Mucosa of rectum (tissue), 2 donors: ENCODE results near the gene MTFMT.

Experiments
- H3K27ac ChIP-seq, 2 donors: one replicate each; pipeline ENCODE4 v1.7.0; 2013; ENCODE audit warnings: inconsistent platforms in 2 of 2, low read depth in 2 of 2, low read length in 2 of 2
- H3K27me3 ChIP-seq, 2 donors: one replicate each; pipeline ENCODE4 v1.7.0; 2013; ENCODE audit warnings: low read length in 2 of 2; ENCODE audit not compliant: control insufficient read depth in 2 of 2, insufficient read depth in 2 of 2
- H3K36me3 ChIP-seq, 2 donors: one replicate each; pipeline ENCODE4 v1.7.0; 2013; ENCODE audit warnings: low read length in 2 of 2; ENCODE audit not compliant: control insufficient read depth in 2 of 2, insufficient read depth in 2 of 2
- H3K4me1 ChIP-seq, 2 donors: one replicate each; pipeline ENCODE4 v1.7.0; 2013; ENCODE audit warnings: low read length in 2 of 2, mild to moderate bottlenecking in 1 of 2; ENCODE audit not compliant: control insufficient read depth in 2 of 2, insufficient read depth in 2 of 2
- H3K4me3 ChIP-seq, 2 donors: one replicate each; pipeline ENCODE4 v1.7.0; 2013; ENCODE audit warnings: low read length in 2 of 2
- H3K9ac ChIP-seq, 2 donors: one replicate each; pipeline ENCODE4 v1.7.0; 2013; ENCODE audit warnings: low read length in 2 of 2, low read depth in 1 of 2, mild to moderate bottlenecking in 1 of 2
- H3K9me3 ChIP-seq, 2 donors: one replicate each; pipeline ENCODE4 v1.7.0; 2013; ENCODE audit warnings: low read length in 2 of 2; ENCODE audit not compliant: control insufficient read depth in 2 of 2
- donor health status: healthy.
- donor health status: Normal muscosa, but diverticular disease.

Gene MTFMT

DNA sequence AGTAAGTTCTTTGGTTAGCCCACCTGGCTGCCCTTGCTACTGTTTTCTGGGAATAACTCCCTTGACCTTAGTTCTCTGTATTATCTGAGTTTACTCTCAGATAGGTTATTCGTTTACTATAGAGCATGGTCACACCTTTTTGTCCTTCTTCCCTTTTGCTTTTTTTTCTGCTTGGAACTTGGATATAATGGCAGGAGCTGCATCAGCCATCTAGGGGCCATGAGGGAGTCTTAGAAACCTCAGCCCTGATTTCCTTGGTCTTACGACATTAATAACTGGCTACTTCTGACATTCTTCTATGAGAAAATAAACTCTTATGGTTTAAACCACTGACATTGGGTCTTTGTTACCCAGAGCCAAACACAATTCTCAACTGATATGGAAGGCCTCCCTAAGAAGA lies 12.3 kb upstream of the MTFMT start:
- Histone ChIP-seq H3K9ac (no peak overlapping the region), H3K9me3 (no peaks in the 10 kb centered on the region), H3K27me3 (no peaks in the 10 kb centered on the region), H3K36me3 (no peaks in the 10 kb centered on the region), H3K4me1 (peaks cover 32 to 45% of the 10 kb centered on the region in 2 donors), H3K4me3 (no peak overlapping the region), H3K27ac (peak overlapping the region; percentile 89 to 90)

DNA sequence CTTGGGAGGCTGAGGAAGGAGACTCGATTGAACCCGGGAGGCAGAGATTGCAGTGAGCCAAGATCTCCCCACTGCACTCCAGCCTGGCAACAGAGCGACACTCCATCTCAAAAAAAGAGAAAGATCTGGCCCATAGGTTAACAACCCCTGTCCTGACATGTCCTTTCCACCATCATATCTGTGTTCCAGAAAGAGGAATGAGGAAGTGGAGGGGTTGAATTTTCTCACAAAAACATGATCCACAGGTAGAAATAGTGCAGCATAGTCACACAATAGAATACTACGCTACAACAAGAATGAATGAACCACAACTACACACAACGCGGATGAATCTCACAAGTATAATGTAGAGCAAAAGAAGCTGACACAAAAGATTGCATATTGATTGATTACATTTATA lies 11.0 kb upstream of the MTFMT start:
- no peaks in the 10 kb centered on the region for H3K27me3 ChIP-seq
- H3K9me3 ChIP-seq = no peaks in the 10 kb centered on the region
- no peak overlapping the region for H3K27ac ChIP-seq
- peak overlapping the region in 1 of 2 donors; percentile 38 for H3K9ac ChIP-seq
- H3K4me1 ChIP-seq = peaks cover 30 to 43% of the 10 kb centered on the region in 2 donors
- no peak overlapping the region for H3K4me3 ChIP-seq
- no peaks in the 10 kb centered on the region for H3K36me3 ChIP-seq

DNA sequence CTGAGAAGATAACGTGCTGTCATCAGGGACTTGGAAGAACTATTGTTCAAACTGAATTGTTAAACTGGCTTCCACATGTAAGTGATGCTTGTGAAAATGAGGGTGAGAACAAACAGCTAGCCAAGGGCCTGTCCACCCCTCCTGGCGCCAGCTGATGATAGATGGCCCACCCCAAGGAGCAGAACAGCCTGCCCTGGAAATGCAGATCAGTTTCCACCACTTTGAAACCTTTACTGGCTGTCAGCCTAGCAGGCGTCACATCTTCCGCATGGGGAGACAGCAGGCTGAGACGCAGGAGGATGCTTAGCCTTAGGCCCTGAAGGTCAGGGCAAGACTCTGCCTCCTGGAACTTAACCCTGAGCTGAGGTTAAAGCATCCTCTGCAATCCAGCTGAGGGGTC lies 9.4 kb upstream of the MTFMT start:
- no peaks in the 10 kb centered on the region for H3K36me3 ChIP-seq
- peaks cover 23 to 29% of the 10 kb centered on the region in 2 donors for H3K4me1 ChIP-seq
- H3K27ac ChIP-seq = no peak overlapping the region
- H3K9me3 ChIP-seq = no peaks in the 10 kb centered on the region
- no peaks in the 10 kb centered on the region for H3K27me3 ChIP-seq
- H3K9ac ChIP-seq = no peak overlapping the region
- H3K4me3 ChIP-seq = no peak overlapping the region

DNA sequence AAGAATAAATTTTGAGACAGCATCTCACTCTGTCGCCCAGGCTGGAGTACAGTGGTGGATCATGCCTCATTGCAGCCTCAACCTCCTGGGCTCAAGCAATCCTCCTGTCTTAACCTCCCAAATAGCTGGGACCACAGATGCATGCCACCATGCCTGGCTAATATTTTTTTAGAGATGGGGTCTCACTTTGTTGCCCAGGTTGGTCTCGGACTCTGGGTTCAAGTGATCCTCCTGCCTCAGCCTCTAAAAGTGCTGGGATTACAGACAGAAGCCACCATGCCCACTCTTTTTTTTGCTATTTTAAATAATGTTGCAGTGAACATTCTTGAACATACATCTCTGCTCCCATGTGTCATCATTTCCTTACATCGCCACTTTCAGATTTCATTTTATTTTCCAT lies 9.0 kb upstream of the MTFMT start:
- Histone ChIP-seq H3K4me3 (no peak overlapping the region), H3K36me3 (no peaks in the 10 kb centered on the region), H3K9ac (no peak overlapping the region), H3K9me3 (no peaks in the 10 kb centered on the region), H3K4me1 (peaks cover 22 to 28% of the 10 kb centered on the region in 2 donors), H3K27ac (no peak overlapping the region), H3K27me3 (no peaks in the 10 kb centered on the region)

DNA sequence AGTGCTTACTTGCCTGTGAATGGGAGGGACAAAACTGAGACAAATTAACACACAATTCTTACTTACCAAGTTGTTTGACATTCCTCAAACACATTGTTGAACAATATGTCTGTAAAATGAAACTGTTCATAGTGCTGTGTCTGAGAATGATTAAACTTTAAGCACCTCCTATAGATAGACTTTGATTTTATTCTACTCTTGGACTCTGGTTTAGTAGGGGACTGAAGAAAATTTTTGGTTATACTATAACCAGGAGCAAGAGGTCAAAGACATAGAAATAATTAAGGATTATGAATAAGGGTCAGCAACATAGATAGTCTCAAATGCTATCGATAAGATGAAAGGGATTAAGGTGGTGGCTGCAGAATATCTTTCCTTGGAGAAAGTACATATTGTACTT lies 7.9 kb upstream of the MTFMT start:
- Histone ChIP-seq H3K27me3 (no peaks in the 10 kb centered on the region), H3K27ac (peak overlapping the region; percentile 34 to 43), H3K4me3 (peak overlapping the region in 1 of 2 donors; percentile 7), H3K36me3 (no peaks in the 10 kb centered on the region), H3K9ac (no peak overlapping the region), H3K4me1 (peaks cover 15 to 21% of the 10 kb centered on the region in 2 donors), H3K9me3 (no peaks in the 10 kb centered on the region)

DNA sequence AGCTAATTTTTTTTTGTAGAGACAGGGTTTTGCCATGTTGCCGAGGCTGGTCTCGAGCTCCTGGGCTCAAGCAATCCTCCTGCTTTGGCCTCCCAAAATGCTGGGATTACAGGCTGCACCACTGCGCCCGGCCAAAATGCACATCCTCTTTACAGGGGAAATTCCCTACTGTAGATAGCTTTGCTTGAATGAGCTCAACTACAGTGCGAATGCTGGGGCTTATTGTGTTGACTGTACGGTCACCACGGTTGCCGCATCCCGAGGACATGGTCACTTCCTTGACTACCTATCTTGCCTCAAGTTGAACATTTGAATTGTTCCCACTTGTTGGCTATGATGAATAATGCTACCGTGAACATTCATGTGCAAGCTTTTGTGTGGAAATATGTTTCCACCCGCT lies 5.3 kb upstream of the MTFMT start:
- no peaks in the 10 kb centered on the region for H3K9me3 ChIP-seq
- no peak overlapping the region for H3K4me3 ChIP-seq
- H3K27ac ChIP-seq = no peak overlapping the region
- no peak overlapping the region for H3K9ac ChIP-seq
- no peaks in the 10 kb centered on the region for H3K36me3 ChIP-seq
- no peaks in the 10 kb centered on the region for H3K27me3 ChIP-seq
- H3K4me1 ChIP-seq = peaks cover 7 to 13% of the 10 kb centered on the region in 2 donors

DNA sequence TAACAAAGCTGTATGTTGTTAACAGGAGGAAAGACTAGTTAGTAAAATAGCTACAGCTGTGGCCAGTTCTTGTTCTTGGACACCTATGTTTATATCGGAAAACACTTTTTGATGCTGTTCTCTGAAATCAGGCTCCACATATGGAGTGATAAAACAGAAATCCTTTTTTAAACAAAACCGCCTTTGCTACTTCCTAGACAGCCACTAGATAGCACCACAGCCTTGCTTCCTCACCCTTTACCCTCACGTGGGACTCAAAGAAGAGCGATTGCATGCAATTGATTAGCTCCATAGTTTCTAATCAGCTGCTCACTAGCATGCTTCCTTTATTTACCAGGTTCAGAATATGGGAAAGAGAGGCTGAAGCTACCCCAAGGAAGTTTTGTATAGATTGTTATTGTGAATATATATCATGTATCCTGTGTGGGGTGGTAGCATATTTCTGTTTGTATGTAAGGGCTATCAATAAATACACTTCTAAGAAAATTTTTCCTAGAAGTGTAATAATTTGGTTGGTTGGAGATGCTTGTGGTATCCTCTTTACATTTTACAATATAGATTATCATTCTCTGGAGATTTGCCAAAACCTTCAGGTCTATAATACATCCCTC lies 4.3 kb upstream of the MTFMT start:
- H3K27ac ChIP-seq = no peak overlapping the region
- H3K4me3 ChIP-seq = no peak overlapping the region
- H3K9ac ChIP-seq = no peak overlapping the region
- no peaks in the 10 kb centered on the region for H3K27me3 ChIP-seq
- H3K4me1 ChIP-seq = peaks cover 7 to 13% of the 10 kb centered on the region in 2 donors
- no peaks in the 10 kb centered on the region for H3K36me3 ChIP-seq
- no peaks in the 10 kb centered on the region for H3K9me3 ChIP-seq

DNA sequence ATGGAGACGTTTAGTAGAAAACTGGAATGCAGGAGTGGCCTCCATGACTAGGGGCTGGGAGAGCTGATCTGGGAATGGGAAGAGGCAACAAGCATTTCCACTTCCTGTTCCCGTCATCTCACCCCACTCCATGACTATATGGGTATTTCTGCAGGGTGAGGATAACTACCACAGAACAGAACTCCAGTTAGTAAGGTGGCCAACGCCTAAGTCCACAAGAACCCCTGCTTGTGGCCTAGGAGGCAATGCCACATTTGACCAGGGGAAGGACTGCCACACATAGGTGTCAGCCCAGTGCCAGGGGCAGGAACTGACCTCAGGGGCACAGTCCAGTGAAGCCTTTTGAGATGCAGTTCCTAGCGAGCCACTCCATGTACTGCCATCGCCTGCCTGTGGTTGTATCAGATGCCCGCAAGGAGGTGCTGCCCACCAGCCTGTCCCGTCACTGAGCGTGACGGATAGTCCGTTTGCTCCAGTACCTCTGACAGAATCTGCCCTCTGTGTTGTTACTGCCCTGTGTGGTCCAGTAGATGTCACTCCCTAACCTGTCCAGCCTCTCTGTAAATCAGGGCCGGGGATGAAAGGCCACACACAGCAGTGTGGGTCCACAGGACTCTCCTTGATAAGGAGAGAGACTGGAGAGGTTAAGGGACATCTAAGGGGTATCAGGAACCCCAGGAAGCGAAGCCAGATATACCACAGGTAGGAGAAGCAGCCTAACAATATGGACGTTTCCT lies 3.5 kb upstream of the MTFMT start:
- Histone ChIP-seq H3K27ac (no peak overlapping the region), H3K36me3 (no peaks in the 10 kb centered on the region), H3K4me1 (peaks cover 14 to 19% of the 10 kb centered on the region in 2 donors), H3K4me3 (peak overlapping the region in 1 of 2 donors; percentile 25), H3K27me3 (no peaks in the 10 kb centered on the region), H3K9ac (peak overlapping the region in 1 of 2 donors; percentile 29), H3K9me3 (no peaks in the 10 kb centered on the region)

DNA sequence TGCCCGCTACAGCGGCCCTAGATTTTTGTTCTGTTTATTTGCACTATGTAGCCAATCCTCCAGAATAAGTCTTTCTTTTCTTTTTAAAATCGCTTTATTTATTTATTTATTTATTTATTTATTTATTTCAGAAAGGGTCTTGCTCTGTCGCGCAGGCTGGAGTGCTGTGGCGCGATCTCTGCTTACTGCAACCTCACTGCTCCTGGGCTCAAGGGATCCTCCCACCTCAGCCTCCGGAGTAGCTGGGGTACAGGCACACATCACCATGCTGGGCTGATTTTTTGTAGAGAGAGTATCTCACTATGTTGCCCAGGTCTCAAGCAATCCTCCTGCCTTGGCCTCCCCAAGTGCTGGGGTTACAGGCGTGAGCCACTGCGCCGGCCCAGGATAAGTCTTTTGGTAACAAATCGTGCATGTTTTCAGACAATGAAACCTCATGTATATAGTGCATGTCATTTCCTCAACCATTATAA lies 333 bp upstream of the MTFMT start:
- Histone ChIP-seq H3K4me3 (peak overlapping the region; percentile 84 to 93), H3K9ac (no peak overlapping the region), H3K27me3 (no peaks in the 10 kb centered on the region), H3K27ac (no peak overlapping the region), H3K9me3 (no peaks in the 10 kb centered on the region), H3K4me1 (peaks cover 16 to 18% of the 10 kb centered on the region in 2 donors), H3K36me3 (peaks cover 12 to 15% of the 10 kb centered on the region in 2 donors)

DNA sequence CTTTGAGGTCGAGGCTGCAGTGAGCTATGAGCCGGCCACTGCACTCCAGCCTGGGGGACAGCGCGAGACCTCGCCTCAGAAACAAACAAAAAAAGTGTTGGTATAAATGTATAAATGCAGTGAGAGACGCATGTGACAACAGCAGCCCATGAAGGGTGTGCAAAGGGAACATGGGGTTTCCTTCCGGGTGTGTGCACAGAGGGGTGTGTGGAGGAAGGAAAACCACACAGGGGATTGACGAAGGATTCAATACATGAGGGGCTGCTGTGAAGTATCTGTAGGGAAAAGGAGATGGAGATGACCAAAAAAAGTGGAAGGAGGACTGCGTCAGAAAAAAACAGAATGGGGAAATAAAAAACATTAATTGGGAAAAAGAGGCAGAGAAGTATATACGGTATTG lies 1.1 kb downstream of the MTFMT start:
- Histone ChIP-seq H3K27me3 (no peaks in the 10 kb centered on the region), H3K9ac (peak overlapping the region; percentile 83 to 91), H3K36me3 (peaks cover 15 to 28% of the 10 kb centered on the region in 2 donors), H3K4me3 (peak overlapping the region; percentile 84 to 93), H3K4me1 (peaks cover 12 to 15% of the 10 kb centered on the region in 2 donors), H3K9me3 (no peaks in the 10 kb centered on the region), H3K27ac (peak overlapping the region in 1 of 2 donors; percentile 32)
